Measurements from ENCODE around the gene FAM181B. TPM values are rescaled to one million over a fixed set of nuclear protein-coding genes. Genes with fewer than 3 reads are reported as not detected.

Gene FAM181B
- total RNA-seq, 1 donor from 2014 or later, result 0.40 TPM

DNA sequence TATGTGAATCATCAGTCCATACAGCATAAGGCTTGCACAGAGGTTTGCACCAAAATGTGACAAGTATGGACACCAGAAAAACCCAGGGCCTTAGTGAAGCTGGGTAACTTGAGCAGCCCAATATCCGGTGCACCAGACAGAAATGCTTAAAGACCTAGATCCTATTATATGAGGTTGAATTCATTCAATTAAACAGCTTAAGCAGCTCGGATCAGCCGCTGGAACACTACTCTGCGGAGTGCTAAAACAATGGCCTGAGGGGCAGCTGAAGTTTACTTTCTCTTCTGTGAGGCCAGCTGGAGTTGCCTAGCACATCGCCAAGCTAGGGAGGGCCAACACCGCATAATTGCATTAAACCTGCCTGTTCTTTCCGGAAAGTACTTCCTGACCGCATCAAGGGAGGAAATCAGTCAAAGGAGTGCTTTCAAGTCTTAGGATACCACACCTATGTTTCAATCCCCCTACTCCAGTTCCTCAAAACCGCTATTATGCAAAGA is 17.0 kb upstream of the FAM181B start:
- H3K4me3 Mint-ChIP-seq, result no peak overlapping the region
- no peak for DNase-seq (ENCODE audit: low spot score in 2 of 2, unreplicated experiment in 2 of 2)
- peaks cover 9% of the 10 kb centered on the region for H3K4me1 Mint-ChIP-seq
- peaks cover 15% of the 10 kb centered on the region for H3K27me3 Mint-ChIP-seq (ENCODE audit: low read depth)
- H3K9me3 Mint-ChIP-seq, result peaks cover 14% of the 10 kb centered on the region
- TF ChIP-seq, protein P1, sequence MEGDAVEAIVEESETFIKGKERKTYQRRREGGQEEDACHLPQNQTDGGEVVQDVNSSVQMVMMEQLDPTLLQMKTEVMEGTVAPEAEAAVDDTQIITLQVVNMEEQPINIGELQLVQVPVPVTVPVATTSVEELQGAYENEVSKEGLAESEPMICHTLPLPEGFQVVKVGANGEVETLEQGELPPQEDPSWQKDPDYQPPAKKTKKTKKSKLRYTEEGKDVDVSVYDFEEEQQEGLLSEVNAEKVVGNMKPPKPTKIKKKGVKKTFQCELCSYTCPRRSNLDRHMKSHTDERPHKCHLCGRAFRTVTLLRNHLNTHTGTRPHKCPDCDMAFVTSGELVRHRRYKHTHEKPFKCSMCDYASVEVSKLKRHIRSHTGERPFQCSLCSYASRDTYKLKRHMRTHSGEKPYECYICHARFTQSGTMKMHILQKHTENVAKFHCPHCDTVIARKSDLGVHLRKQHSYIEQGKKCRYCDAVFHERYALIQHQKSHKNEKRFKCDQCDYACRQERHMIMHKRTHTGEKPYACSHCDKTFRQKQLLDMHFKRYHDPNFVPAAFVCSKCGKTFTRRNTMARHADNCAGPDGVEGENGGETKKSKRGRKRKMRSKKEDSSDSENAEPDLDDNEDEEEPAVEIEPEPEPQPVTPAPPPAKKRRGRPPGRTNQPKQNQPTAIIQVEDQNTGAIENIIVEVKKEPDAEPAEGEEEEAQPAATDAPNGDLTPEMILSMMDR (IDR thresholded peaks at IDR 0.05; ENCODE audit: unreplicated experiment), result no peak
- H3K27ac Mint-ChIP-seq, result no peak overlapping the region
- no peaks in the 10 kb centered on the region for H3K36me3 Mint-ChIP-seq

DNA sequence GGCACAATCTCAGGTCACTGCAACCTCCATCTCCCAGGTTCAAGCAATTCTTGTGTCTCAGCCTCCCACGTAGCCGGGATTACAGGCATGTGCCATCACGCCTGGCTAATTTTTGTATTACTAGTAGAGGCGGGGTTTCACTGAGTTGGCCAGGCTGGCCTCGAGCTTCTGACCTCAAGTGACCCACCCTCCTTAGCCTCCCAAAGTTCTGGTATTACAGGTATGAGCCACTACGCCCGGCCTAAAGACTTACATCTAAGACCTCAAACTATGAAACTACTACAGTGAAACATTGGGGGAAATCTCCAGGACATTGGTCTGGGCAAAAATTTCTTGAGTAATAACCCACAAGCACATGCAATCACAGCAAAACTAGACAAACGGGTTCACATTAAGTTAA is 13.8 kb upstream of the FAM181B start:
- H3K4me1 Mint-ChIP-seq, result peaks cover 2% of the 10 kb centered on the region
- peaks cover 16% of the 10 kb centered on the region for H3K9me3 Mint-ChIP-seq

DNA sequence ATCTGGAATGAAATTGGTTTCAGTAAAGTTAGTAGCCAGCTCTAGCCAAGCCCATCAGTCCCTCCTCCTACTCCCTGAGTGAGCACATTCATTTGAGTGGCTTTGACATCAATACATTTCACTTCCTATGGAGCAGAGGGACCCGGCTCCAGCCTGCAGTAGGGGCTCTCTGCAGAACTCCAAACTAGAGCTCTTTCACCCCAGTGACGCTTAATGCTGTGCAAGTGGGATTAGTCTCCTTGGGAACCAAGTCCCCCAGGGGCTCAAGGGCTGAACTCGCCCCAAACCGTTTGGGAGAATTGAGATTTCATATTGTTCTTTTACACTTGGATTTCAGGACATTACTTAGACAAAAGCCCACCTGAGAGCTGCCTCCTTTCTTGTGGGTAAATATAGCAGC is 4.4 kb upstream of the FAM181B start:
- H3K4me1 Mint-ChIP-seq, result no peaks in the 10 kb centered on the region
- H3K9me3 Mint-ChIP-seq, result peaks cover 3% of the 10 kb centered on the region
- no peak overlapping the region for H3K4me3 Mint-ChIP-seq
- H3K27me3 Mint-ChIP-seq (ENCODE audit: low read depth), result peaks cover 80% of the 10 kb centered on the region
- no peak for DNase-seq (ENCODE audit: low spot score in 2 of 2, unreplicated experiment in 2 of 2)
- H3K27ac Mint-ChIP-seq, result no peak overlapping the region
- TF ChIP-seq, protein P1 (IDR thresholded peaks at IDR 0.05; ENCODE audit: unreplicated experiment), result no peak
- H3K36me3 Mint-ChIP-seq, result no peaks in the 10 kb centered on the region

More for the DNA sequence above, 13.8 kb upstream of the FAM181B start:
- no peak overlapping the region for H3K4me3 Mint-ChIP-seq
- no peaks in the 10 kb centered on the region for H3K36me3 Mint-ChIP-seq
- H3K27ac Mint-ChIP-seq, result no peak overlapping the region
- peaks cover 28% of the 10 kb centered on the region for H3K27me3 Mint-ChIP-seq (ENCODE audit: low read depth)
- DNase-seq (ENCODE audit: low spot score in 2 of 2, unreplicated experiment in 2 of 2), result no peak
- TF ChIP-seq, protein P1 (IDR thresholded peaks at IDR 0.05; ENCODE audit: unreplicated experiment), result no peak

DNA sequence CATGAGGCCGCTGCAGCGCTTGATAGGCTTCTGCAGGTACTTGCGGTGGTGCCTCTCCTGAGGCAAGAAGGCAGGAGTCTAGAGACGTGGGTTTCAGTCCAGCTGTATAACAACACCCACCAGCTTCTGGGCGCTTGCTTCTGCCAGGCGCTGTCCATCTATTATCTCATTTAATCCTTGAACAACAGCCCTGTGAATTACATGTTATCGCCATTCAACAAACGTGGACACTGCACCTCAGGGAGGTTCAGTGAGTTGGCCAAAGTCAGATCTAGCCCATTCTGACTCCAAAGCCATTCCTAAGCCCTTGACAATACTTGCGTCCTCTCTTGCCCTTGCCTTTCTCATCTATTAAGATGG is 436 bp upstream of the FAM181B start:
- TF ChIP-seq, protein P1 (IDR thresholded peaks at IDR 0.05; ENCODE audit: unreplicated experiment), result no peak
- H3K4me1 Mint-ChIP-seq, result no peaks in the 10 kb centered on the region
- no peak for DNase-seq (ENCODE audit: low spot score in 2 of 2, unreplicated experiment in 2 of 2)
- H3K27ac Mint-ChIP-seq, result no peak overlapping the region
- peaks cover 87% of the 10 kb centered on the region for H3K27me3 Mint-ChIP-seq (ENCODE audit: low read depth)
- peak overlapping the region; percentile 71 for H3K4me3 Mint-ChIP-seq
- H3K36me3 Mint-ChIP-seq, result no peaks in the 10 kb centered on the region
- peaks cover 3% of the 10 kb centered on the region for H3K9me3 Mint-ChIP-seq

DNA sequence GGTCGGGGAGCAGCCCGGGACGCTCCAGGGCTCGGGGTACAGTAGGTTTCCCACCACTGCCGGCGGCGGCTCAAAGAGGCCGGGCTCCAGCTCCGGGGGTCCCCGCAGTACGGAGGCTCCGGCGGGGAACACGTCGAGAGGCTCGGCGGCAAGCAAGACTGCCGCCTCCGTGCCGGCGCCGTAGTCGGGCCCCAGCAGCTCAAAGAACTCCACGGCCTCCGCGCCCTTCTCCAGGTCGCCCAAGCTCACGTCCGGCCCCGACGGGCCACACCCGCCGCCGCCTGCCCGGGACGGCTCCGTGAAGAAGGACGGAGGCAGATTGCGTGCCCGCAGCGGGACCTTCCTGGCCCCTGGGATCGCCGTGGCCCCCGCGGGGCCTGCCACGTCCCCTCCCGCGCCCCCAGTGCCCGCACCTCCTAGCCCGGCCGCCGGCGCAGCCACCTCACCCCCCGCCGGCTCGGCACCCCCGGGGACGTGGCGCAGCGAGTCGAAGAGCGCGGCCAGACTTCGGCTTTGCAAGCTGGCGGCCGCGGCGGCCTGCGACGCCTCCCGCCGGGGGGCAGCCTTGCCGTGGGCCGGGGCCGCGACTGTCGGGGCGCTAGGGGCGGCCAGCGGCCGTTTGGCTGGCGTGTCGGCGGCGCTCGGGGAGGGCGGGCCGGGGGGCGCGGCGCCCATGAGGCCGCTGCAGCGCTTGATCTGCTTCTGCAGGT is 775 bp downstream of the FAM181B start:
- peak in 1 of 2 experiments; percentile 48 for DNase-seq (ENCODE audit: low spot score in 2 of 2, unreplicated experiment in 2 of 2)
- no peak overlapping the region for H3K27ac Mint-ChIP-seq
- H3K36me3 Mint-ChIP-seq, result no peaks in the 10 kb centered on the region
- H3K27me3 Mint-ChIP-seq (ENCODE audit: low read depth), result peaks cover 90% of the 10 kb centered on the region
- H3K4me3 Mint-ChIP-seq, result peak overlapping the region; percentile 71
- TF ChIP-seq, protein P1 (IDR thresholded peaks at IDR 0.05; ENCODE audit: unreplicated experiment), result no peak
- no peaks in the 10 kb centered on the region for H3K4me1 Mint-ChIP-seq
- peaks cover 3% of the 10 kb centered on the region for H3K9me3 Mint-ChIP-seq

Measured in mesothelial cell of epicardium (in vitro differentiated cells).